Measurements from ENCODE around the gene MUL1.
A peak's percentile ranks its signal among the peaks of the same experiment; 100 is the strongest.

MUL1 gene

GRCh38 chr1:20486457-20487235 lies 21.3 kb downstream of the MUL1 start:
- 0 to 1% methylated on average over 51 of the region's 51 CpGs for WGBS, 2 experiments
- peaks cover 45% of the 10 kb centered on the region for H3K27me3 ChIP-seq (ENCODE audit: control insufficient read depth, insufficient read depth, low read length, poor library complexity, severe bottlenecking)

GRCh38 chr1:20485527-20486456 lies 22.2 kb downstream of the MUL1 start, which contains the start of gene CAMK2N1:
TSS of gene CAMK2N1 (minus strand) at chr1:20486210. CDS start at chr1:20485379, 831 bp downstream.
- Histone ChIP-seq H3K36me3 (ENCODE audit: control insufficient read depth, insufficient read depth, low read length) (no peaks in the 10 kb centered on the region), H3K27me3 (ENCODE audit: control insufficient read depth, insufficient read depth, low read length, poor library complexity, severe bottlenecking) (peaks cover 45% of the 10 kb centered on the region), H3K27ac (ENCODE audit: insufficient read depth, low read depth, low read length, poor library complexity, severe bottlenecking) (peak within 1 kb of the TSS; percentile 69), H3K9me3 (ENCODE audit: control insufficient read depth, low read length) (no peaks in the 10 kb centered on the region), H3K4me3 (ENCODE audit: insufficient read depth, low read depth, low read length) (peak within 1 kb of the TSS; percentile 84), H3K4me1 (ENCODE audit: control insufficient read depth, insufficient read depth, low read length) (peaks cover 17% of the 10 kb centered on the region)
- WGBS, 2 experiments: 1% methylated on average over 104 of the region's 104 CpGs

More at GRCh38 chr1:20486457-20487235, 21.3 kb downstream of the MUL1 start:
- H3K4me3 ChIP-seq (ENCODE audit: insufficient read depth, low read depth, low read length): peak overlapping the region; percentile 84
- peaks cover 8% of the 10 kb centered on the region for H3K4me1 ChIP-seq (ENCODE audit: control insufficient read depth, insufficient read depth, low read length)
- no peaks in the 10 kb centered on the region for H3K9me3 ChIP-seq (ENCODE audit: control insufficient read depth, low read length)
- peak overlapping the region; percentile 69 for H3K27ac ChIP-seq (ENCODE audit: insufficient read depth, low read depth, low read length, poor library complexity, severe bottlenecking)
- H3K36me3 ChIP-seq (ENCODE audit: control insufficient read depth, insufficient read depth, low read length): no peaks in the 10 kb centered on the region

GRCh38 chr1:20484519-20485462 lies 23.2 kb downstream of the MUL1 start:
- no peaks in the 10 kb centered on the region for H3K36me3 ChIP-seq (ENCODE audit: control insufficient read depth, insufficient read depth, low read length)
- H3K4me1 ChIP-seq (ENCODE audit: control insufficient read depth, insufficient read depth, low read length): peaks cover 27% of the 10 kb centered on the region
- WGBS, 2 experiments: 0% methylated on average over 89 of the region's 89 CpGs
- H3K9me3 ChIP-seq (ENCODE audit: control insufficient read depth, low read length): no peaks in the 10 kb centered on the region
- H3K27ac ChIP-seq (ENCODE audit: insufficient read depth, low read depth, low read length, poor library complexity, severe bottlenecking): no peak overlapping the region
- peak overlapping the region; percentile 84 for H3K4me3 ChIP-seq (ENCODE audit: insufficient read depth, low read depth, low read length)
- peaks cover 45% of the 10 kb centered on the region for H3K27me3 ChIP-seq (ENCODE audit: control insufficient read depth, insufficient read depth, low read length, poor library complexity, severe bottlenecking)

- Histone ChIP-seq H3K4me1 (ENCODE audit: control insufficient read depth, insufficient read depth, low read length) (peaks cover 33% of the 10 kb centered on the region), H3K27me3 (ENCODE audit: control insufficient read depth, insufficient read depth, low read length, poor library complexity, severe bottlenecking) (peaks cover 45% of the 10 kb centered on the region), H3K27ac (ENCODE audit: insufficient read depth, low read depth, low read length, poor library complexity, severe bottlenecking) (peak overlapping the region; percentile 16), H3K9me3 (ENCODE audit: control insufficient read depth, low read length) (no peaks in the 10 kb centered on the region), H3K4me3 (ENCODE audit: insufficient read depth, low read depth, low read length) (peak overlapping the region; percentile 84), H3K36me3 (ENCODE audit: control insufficient read depth, insufficient read depth, low read length) (no peaks in the 10 kb centered on the region)
- 0% methylated on average over 58 of the region's 58 CpGs for WGBS, 2 experiments
These were observed 24.0 kb downstream of the MUL1 start for GRCh38 chr1:20483833-20484518.

- Histone ChIP-seq H3K27ac (ENCODE audit: insufficient read depth, low read depth, low read length, poor library complexity, severe bottlenecking) (peak overlapping the region; percentile 16), H3K36me3 (ENCODE audit: control insufficient read depth, insufficient read depth, low read length) (no peaks in the 10 kb centered on the region), H3K9me3 (ENCODE audit: control insufficient read depth, low read length) (no peaks in the 10 kb centered on the region), H3K27me3 (ENCODE audit: control insufficient read depth, insufficient read depth, low read length, poor library complexity, severe bottlenecking) (peaks cover 44% of the 10 kb centered on the region), H3K4me1 (ENCODE audit: control insufficient read depth, insufficient read depth, low read length) (peaks cover 33% of the 10 kb centered on the region), H3K4me3 (ENCODE audit: insufficient read depth, low read depth, low read length) (peak overlapping the region; percentile 84)
- 38 to 45% methylated on average over 15 to 16 of the region's 16 CpGs for WGBS, 2 experiments
These were observed 24.7 kb downstream of the MUL1 start for GRCh38 chr1:20483098-20483832.

- no peak overlapping the region for H3K4me3 ChIP-seq (ENCODE audit: insufficient read depth, low read depth, low read length)
- no peak overlapping the region for H3K27ac ChIP-seq (ENCODE audit: insufficient read depth, low read depth, low read length, poor library complexity, severe bottlenecking)
- H3K36me3 ChIP-seq (ENCODE audit: control insufficient read depth, insufficient read depth, low read length): no peaks in the 10 kb centered on the region
- peaks cover 39% of the 10 kb centered on the region for H3K27me3 ChIP-seq (ENCODE audit: control insufficient read depth, insufficient read depth, low read length, poor library complexity, severe bottlenecking)
- H3K4me1 ChIP-seq (ENCODE audit: control insufficient read depth, insufficient read depth, low read length): peaks cover 43% of the 10 kb centered on the region
- no peaks in the 10 kb centered on the region for H3K9me3 ChIP-seq (ENCODE audit: control insufficient read depth, low read length)
- 77 to 79% methylated on average over 10 of the region's 10 CpGs for WGBS, 2 experiments
These were observed 26.1 kb downstream of the MUL1 start for GRCh38 chr1:20481643-20482498.

GRCh38 chr1:20480951-20481617 lies 26.9 kb downstream of the MUL1 start:
- Histone ChIP-seq H3K9me3 (ENCODE audit: control insufficient read depth, low read length) (no peaks in the 10 kb centered on the region), H3K36me3 (ENCODE audit: control insufficient read depth, insufficient read depth, low read length) (no peaks in the 10 kb centered on the region), H3K4me3 (ENCODE audit: insufficient read depth, low read depth, low read length) (no peak overlapping the region), H3K27ac (ENCODE audit: insufficient read depth, low read depth, low read length, poor library complexity, severe bottlenecking) (no peak overlapping the region), H3K4me1 (ENCODE audit: control insufficient read depth, insufficient read depth, low read length) (peaks cover 46% of the 10 kb centered on the region), H3K27me3 (ENCODE audit: control insufficient read depth, insufficient read depth, low read length, poor library complexity, severe bottlenecking) (peaks cover 39% of the 10 kb centered on the region)
- WGBS, 2 experiments: 78 to 79% methylated on average over 7 of the region's 7 CpGs

All from ectodermal cell (in vitro differentiated cells).